ENCODE data around the gene SRPK2.

SRPK2 gene

GRCh38 chr7:105177026-105177425, 211.7 kb downstream of the SRPK2 start:
- TF ChIP-seq, protein P1, sequence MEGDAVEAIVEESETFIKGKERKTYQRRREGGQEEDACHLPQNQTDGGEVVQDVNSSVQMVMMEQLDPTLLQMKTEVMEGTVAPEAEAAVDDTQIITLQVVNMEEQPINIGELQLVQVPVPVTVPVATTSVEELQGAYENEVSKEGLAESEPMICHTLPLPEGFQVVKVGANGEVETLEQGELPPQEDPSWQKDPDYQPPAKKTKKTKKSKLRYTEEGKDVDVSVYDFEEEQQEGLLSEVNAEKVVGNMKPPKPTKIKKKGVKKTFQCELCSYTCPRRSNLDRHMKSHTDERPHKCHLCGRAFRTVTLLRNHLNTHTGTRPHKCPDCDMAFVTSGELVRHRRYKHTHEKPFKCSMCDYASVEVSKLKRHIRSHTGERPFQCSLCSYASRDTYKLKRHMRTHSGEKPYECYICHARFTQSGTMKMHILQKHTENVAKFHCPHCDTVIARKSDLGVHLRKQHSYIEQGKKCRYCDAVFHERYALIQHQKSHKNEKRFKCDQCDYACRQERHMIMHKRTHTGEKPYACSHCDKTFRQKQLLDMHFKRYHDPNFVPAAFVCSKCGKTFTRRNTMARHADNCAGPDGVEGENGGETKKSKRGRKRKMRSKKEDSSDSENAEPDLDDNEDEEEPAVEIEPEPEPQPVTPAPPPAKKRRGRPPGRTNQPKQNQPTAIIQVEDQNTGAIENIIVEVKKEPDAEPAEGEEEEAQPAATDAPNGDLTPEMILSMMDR (conservative IDR thresholded peaks at IDR 0.05; ENCODE audit: low read depth, low read length), result no peak
- DNase-seq (ENCODE audit: low read depth), result no peak
- H3K4me3 ChIP-seq (ENCODE audit: low read length), result no peak overlapping the region

DNA sequence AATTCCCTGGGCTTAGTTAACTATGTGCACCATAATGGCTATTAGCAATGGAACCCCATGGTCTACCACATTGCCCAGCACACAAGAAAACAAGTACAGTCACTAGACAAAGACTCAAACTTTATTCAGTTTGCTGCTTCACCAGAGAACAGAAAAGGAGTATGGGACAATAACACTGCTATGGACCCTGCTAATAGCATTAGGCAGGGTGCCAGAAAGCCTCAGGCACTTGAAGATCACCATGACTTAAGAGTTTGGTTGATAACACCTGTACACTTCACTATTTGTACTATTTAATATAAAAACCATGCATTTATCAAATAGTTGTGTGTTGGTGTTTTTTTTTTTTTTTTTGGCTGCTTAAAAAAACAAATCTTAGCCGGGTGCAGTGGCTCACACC, 215.1 kb downstream of the SRPK2 start:
- no peak overlapping the region for H3K4me3 ChIP-seq (ENCODE audit: low read length)
- TF ChIP-seq, protein P1 (conservative IDR thresholded peaks at IDR 0.05; ENCODE audit: low read depth, low read length), result no peak
- no peak for DNase-seq (ENCODE audit: low read depth)

DNA sequence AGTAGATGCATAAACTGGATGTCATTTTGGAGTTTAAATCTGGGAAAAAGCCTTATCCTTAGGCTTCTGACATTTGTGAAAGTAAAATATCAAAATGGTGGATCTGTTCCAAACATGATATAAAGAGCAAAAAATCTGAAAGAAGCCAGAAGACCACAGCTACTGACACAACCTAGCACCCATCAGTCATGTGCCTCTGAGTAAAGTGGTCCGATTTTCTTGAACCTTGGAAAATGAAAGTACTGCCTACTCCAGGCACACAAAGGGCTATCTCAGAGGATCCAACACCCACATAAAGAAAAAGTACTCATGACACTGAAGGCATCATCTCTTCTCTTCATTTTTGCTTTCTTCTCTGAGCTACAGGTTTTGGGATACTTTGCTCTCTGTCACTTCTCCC, 224.0 kb downstream of the SRPK2 start:
- H3K4me3 ChIP-seq (ENCODE audit: low read length), result no peak overlapping the region
- TF ChIP-seq, protein P1 (conservative IDR thresholded peaks at IDR 0.05; ENCODE audit: low read depth, low read length), result no peak

DNA sequence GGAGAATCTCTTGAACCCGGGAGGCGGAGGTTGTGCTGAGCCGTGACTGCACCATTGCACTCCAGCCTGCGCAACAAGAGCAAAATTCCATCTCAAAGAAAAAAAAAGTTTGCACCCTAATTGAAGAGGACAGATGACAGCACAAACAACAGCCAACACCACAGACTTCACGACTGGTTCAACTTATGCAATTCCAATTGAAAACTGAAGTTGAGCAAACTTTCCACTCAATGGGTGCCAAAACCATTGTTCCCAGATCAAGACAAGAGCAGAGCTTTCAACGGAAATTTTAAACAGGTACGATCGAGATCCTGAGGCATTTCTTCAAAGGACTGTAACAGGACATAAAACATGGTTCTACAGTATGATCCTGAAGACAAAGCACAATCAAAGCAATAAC, 225.0 kb downstream of the SRPK2 start:
- no peak for DNase-seq (ENCODE audit: low read depth)
- no peak overlapping the region for H3K4me3 ChIP-seq (ENCODE audit: low read length)
- TF ChIP-seq, protein P1 (conservative IDR thresholded peaks at IDR 0.05; ENCODE audit: low read depth, low read length), result no peak

More for the DNA sequence above, 224.0 kb downstream of the SRPK2 start:
- DNase-seq (ENCODE audit: low read depth), result no peak

- no peak overlapping the region for H3K4me3 ChIP-seq (ENCODE audit: low read length)
- DNase-seq (ENCODE audit: low read depth), result no peak
- TF ChIP-seq, protein P1 (conservative IDR thresholded peaks at IDR 0.05; ENCODE audit: low read depth, low read length), result no peak
These were observed 227.4 kb downstream of the SRPK2 start for GRCh38 chr7:105161366-105161765.

DNA sequence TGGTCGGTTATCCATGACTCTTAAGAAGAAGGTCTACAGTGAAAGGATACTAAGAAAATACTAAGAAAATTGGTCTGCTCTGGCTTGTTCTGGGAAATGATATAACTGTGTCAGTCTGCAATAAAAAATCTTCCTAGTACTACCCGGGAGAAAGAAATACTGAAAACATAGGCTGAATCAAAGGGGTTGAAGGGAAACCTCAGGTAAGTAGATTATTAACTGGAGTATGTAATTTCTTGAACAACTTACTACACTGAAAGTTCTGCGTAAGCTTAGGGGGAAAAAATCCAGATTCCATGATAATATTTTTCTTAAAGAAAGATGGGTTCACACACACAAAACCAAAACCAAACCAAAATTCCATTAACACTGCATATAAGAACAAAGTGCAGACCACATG, 231.4 kb downstream of the SRPK2 start:
- no peak for DNase-seq (ENCODE audit: low read depth)
- TF ChIP-seq, protein P1 (conservative IDR thresholded peaks at IDR 0.05; ENCODE audit: low read depth, low read length), result no peak
- no peak overlapping the region for H3K4me3 ChIP-seq (ENCODE audit: low read length)

DNA sequence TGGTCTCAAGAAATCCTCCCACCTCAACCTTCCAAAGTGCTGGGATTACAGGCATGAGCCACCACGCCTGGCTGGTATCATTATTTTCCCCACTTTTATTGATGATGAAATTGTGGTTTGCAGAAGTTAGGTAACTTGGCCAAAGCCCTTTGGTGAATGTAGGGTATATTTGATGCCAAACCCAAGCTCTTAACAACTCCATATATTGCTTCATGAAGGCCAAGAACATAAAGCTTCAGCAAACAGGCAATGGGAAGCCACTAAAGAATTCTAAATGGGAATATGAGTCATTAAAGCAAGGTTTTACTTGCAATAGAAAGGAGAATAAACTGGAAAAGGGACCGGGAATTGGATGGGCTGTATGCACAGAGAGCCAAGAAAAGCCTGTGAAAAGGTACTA, 232.0 kb downstream of the SRPK2 start:
- DNase-seq (ENCODE audit: low read depth), result no peak
- no peak overlapping the region for H3K4me3 ChIP-seq (ENCODE audit: low read length)
- TF ChIP-seq, protein P1 (conservative IDR thresholded peaks at IDR 0.05; ENCODE audit: low read depth, low read length), result no peak

All from retinal pigment epithelial cell (primary cell).